Panc1 (cell line): ENCODE measurements around the gene APP. TPM values are rescaled to one million over a fixed set of nuclear protein-coding genes. Genes with fewer than 3 reads are reported as not detected.

Source experiments
- ATAC-seq: fragments of 200-7000 bp; cut with Tn5 transposase; 2 replicates; pipeline ENCODE4 v1.9.1; 2020; ENCODE audit warnings: mild to moderate bottlenecking, moderate library complexity
- BruUV-seq: library from RNA; stranded (reverse); fragments of 400-500 nt; replicated peaks from 2 replicates; lab custom pipeline; 2021; lab: Mats Ljungman, UMichigan
- CTCF ChIA-PET: fragments of 300-600 bp; sonication (Branson Sonifier 250); formaldehyde crosslinking; loops from one replicate; lab custom pipeline; 2022; ENCODE audit warnings: antibody characterized with exemption; lab: Charles Lee
- POLR2A ChIA-PET: fragments of 300-600 bp; sonication (Branson Sonifier 250); formaldehyde crosslinking; loops from one replicate; lab custom pipeline; 2022; ENCODE audit warnings: antibody characterized with exemption; lab: Charles Lee
- DNase-seq: peaks from one replicate; pipeline ENCODE4 v3.0.0-alpha.2; 2010; ENCODE audit warnings: low read depth, low spot score
- H3K27ac ChIP-seq: 2 replicates; pipeline ENCODE4 v1.5.1; 2011; ENCODE audit warnings: mild to moderate bottlenecking, low read length, inconsistent platforms
- H3K27me3 ChIP-seq: fragments of 200-500 bp; sonication (Bioruptor generic); 2 replicates; pipeline ENCODE4 v1.6.0; 2014; ENCODE audit warnings: low read length, inconsistent platforms; ENCODE audit not compliant: control insufficient read depth, insufficient read depth
- H3K36me3 ChIP-seq: fragments of 200-500 bp; sonication (Bioruptor generic); 2 replicates; pipeline ENCODE4 v1.5.1; 2014; ENCODE audit warnings: inconsistent platforms, mild to moderate bottlenecking, low read length, moderate library complexity; ENCODE audit not compliant: control insufficient read depth, insufficient read depth
- H3K4me1 ChIP-seq: 2 replicates; pipeline ENCODE4 v1.5.1; 2011; ENCODE audit warnings: inconsistent platforms, mild to moderate bottlenecking, low read length, moderate library complexity; ENCODE audit not compliant: control insufficient read depth, insufficient read depth
- H3K4me3 ChIP-seq, 2 experiments: 2 replicates each; pipeline ENCODE4 v1.5.1; 2011 to 2012; ENCODE audit warnings: low read depth in 2 of 2, low read length in 2 of 2, mild to moderate bottlenecking in 2 of 2, inconsistent platforms in 1 of 2, moderate library complexity in 1 of 2
- H3K9me3 ChIP-seq: fragments of 200-500 bp; sonication (Bioruptor generic); 2 replicates; pipeline ENCODE4 v1.5.1; 2014; ENCODE audit warnings: low read depth, mild to moderate bottlenecking, inconsistent platforms, low read length, moderate library complexity; ENCODE audit not compliant: control insufficient read depth, insufficient read depth
- CTCF ChIP-seq: fragments of 450-650 bp; IDR thresholded peaks from 2 replicates; pipeline ENCODE4 v1.5.1; 2017; ENCODE audit warnings: mild to moderate bottlenecking
- POLR2AphosphoS5 ChIP-seq: IDR thresholded peaks from 2 replicates; pipeline ENCODE4 v1.6.1; 2012; ENCODE audit warnings: mild to moderate bottlenecking, low read depth, low read length, moderate library complexity
- REST ChIP-seq, 2 experiments: IDR thresholded peaks; 2 replicates each; pipeline ENCODE4 v1.6.1; 2011 to 2012; ENCODE audit warnings: low read depth in 2 of 2, control low read depth in 1 of 2, low read length in 1 of 2, mild to moderate bottlenecking in 1 of 2, moderate library complexity in 1 of 2; ENCODE audit not compliant: insufficient read depth in 1 of 2
- SIN3A ChIP-seq: IDR thresholded peaks from 2 replicates; pipeline ENCODE4 v1.6.1; 2012; ENCODE audit warnings: low read depth, mild to moderate bottlenecking, low read length, moderate library complexity, borderline replicate concordance; ENCODE audit not compliant: insufficient read depth
- TCF7L2 ChIP-seq: IDR thresholded peaks from 2 replicates; pipeline ENCODE4 v1.6.1; 2011; ENCODE audit warnings: mild to moderate bottlenecking, low read depth, low read length, inconsistent platforms
- in situ Hi-C: cut with HindIII; loops from 2 replicates; pipeline ENCODE4 v1.10.0; 2016; ENCODE audit warnings: low sequenced_read_pairs, low pct_unique_long_range_greater_than_20kb
- intact Hi-C: fragments of 100-400 bp; cut with micrococcal nuclease; formaldehyde crosslinking; loops from one replicate; pipeline ENCODE4 v1.10.0; 2022; ENCODE audit not compliant: unreplicated experiment
- total RNA-seq: library from RNA; stranded (reverse); gene quantifications from one replicate; pipeline ENCODE4 v1.2.1, GENCODE V29; 2021; ENCODE audit not compliant: unreplicated experiment

APP gene
- total RNA-seq, 1 experiment from 2014 or later, result 542 TPM

GRCh38 chr21:25855576-25855975 lies 315.0 kb downstream of the APP start:
- CTCF ChIA-PET, result no interaction called here
- POLR2A ChIA-PET, result no interaction called here

GRCh38 chr21:25850126-25850842 lies 320.3 kb downstream of the APP start:
- in situ Hi-C loops, result no loop called here
- DNase-seq (no peak), ATAC-seq (no peak)
- TF ChIP-seq POLR2AphosphoS5, result no peak
- no peak for TF ChIP-seq SIN3A
- TF ChIP-seq TCF7L2, result no peak
- TF ChIP-seq REST (IDR thresholded peaks at IDR 0.05; ENCODE audit: insufficient read depth in 1 of 2, low read depth in 2 of 2, low read length in 1 of 2), result no peak
- no peak for TF ChIP-seq CTCF
- no peaks in the 10 kb centered on the region for H3K9me3 ChIP-seq
- intact Hi-C loops, result no loop called here
- no peak overlapping the region for H3K27ac ChIP-seq
- ChIA-PET POLR2A (no interaction called here), CTCF (no interaction called here)
- H3K4me1 ChIP-seq, result no peaks in the 10 kb centered on the region
- H3K4me3 ChIP-seq, result no peak overlapping the region
- H3K36me3 ChIP-seq, result no peaks in the 10 kb centered on the region
- H3K27me3 ChIP-seq, result peaks cover 2% of the 10 kb centered on the region; the same call in 1 of the 2 replicates
- BruUV-seq, result no TSS peak

More at GRCh38 chr21:25855576-25855975, 315.0 kb downstream of the APP start:
- no peak overlapping the region for H3K27ac ChIP-seq
- H3K4me1 ChIP-seq, result no peaks in the 10 kb centered on the region
- DNase-seq (no peak), ATAC-seq (no peak)
- H3K9me3 ChIP-seq, result no peaks in the 10 kb centered on the region
- BruUV-seq, result no TSS peak
- no peak overlapping the region for H3K4me3 ChIP-seq
- in situ Hi-C loops, result no loop called here
- intact Hi-C loops, result no loop called here
- peaks cover 2% of the 10 kb centered on the region for H3K27me3 ChIP-seq
- no peak for TF ChIP-seq REST (IDR thresholded peaks at IDR 0.05; ENCODE audit: insufficient read depth in 1 of 2, low read depth in 2 of 2, low read length in 1 of 2)
- TF ChIP-seq CTCF, result no peak
- TF ChIP-seq SIN3A, result no peak
- no peak for TF ChIP-seq TCF7L2
- TF ChIP-seq POLR2AphosphoS5, result no peak
- H3K36me3 ChIP-seq, result no peaks in the 10 kb centered on the region
